HG03196 (cell line): ENCODE results near the gene RECK.
"Not testable (repeated sequence)": the region's sequence is repeated elsewhere in the genome, so short reads cannot be mapped to it uniquely, and the experiment has no call there.

Source experiments
- ATAC-seq: cut with Tn5 transposase; IDR thresholded peaks from one replicate; pipeline ENCODE4 v1.9.1; 2021; ENCODE audit not compliant: unreplicated experiment

The RECK gene

GRCh38 chr9:36036780-36037548, at the start of gene RECK:
RECK (plus strand) TSS chr9:36036913; CDS start chr9:36036999, 86 bp downstream.
- ATAC-seq, result peak; percentile 81

- no peak for ATAC-seq
Measured at GRCh38 chr9:35990155-35990554, 46.6 kb upstream of the RECK start.

GRCh38 chr9:35993136-35993535, 43.6 kb upstream of the RECK start:
- ATAC-seq, result not testable (repeated sequence)

- no peak for ATAC-seq
Measured at GRCh38 chr9:35993976-35994720, 42.6 kb upstream of the RECK start.

- ATAC-seq, result no peak
Measured at GRCh38 chr9:35994959-35995358, 41.8 kb upstream of the RECK start.

- ATAC-seq, result no peak
Measured at GRCh38 chr9:35996358-35996970, 40.2 kb upstream of the RECK start.

GRCh38 chr9:35997016-35997415, 39.7 kb upstream of the RECK start:
- ATAC-seq, result not testable (repeated sequence)

- no peak for ATAC-seq
Measured at GRCh38 chr9:35998333-35998732, 38.4 kb upstream of the RECK start.

- no peak for ATAC-seq
Measured at GRCh38 chr9:36005891-36006290, 30.8 kb upstream of the RECK start.

- no peak for ATAC-seq
Measured at GRCh38 chr9:36006549-36007315, 30.0 kb upstream of the RECK start.

- no peak for ATAC-seq
Measured at GRCh38 chr9:36007316-36007708, 29.4 kb upstream of the RECK start.

GRCh38 chr9:36007852-36008251, 28.9 kb upstream of the RECK start:
- no peak for ATAC-seq

- no peak for ATAC-seq
Measured at GRCh38 chr9:36008774-36009300, 27.9 kb upstream of the RECK start.

- ATAC-seq, result no peak
Measured at GRCh38 chr9:36011379-36011778, 25.3 kb upstream of the RECK start.

GRCh38 chr9:36017278-36017677, 19.4 kb upstream of the RECK start:
- no peak for ATAC-seq

GRCh38 chr9:36018129-36018528, 18.6 kb upstream of the RECK start:
- ATAC-seq, result no peak

- no peak for ATAC-seq
Measured at GRCh38 chr9:36018891-36019720, 17.6 kb upstream of the RECK start.

GRCh38 chr9:36021968-36022367, 14.7 kb upstream of the RECK start:
- ATAC-seq, result no peak

GRCh38 chr9:36023260-36024048, 13.3 kb upstream of the RECK start:
- ATAC-seq, result no peak
